ENCODE results near the gene APOE. TPM values are rescaled to one million over a fixed set of nuclear protein-coding genes. Genes with fewer than 3 reads are reported as not detected.

The APOE gene
- total RNA-seq, 2 donors from 2014 or later: 36.3 to 78.9 TPM

- no peak overlapping the region for H3K9ac ChIP-seq (ENCODE audit: low read depth in 2 of 2, low read length in 2 of 2)
Observed at GRCh38 chr19:44892932-44893331, 12.7 kb upstream of the APOE start.

GRCh38 chr19:44893332-44894051, 12.1 kb upstream of the APOE start:
- TF ChIP-seq CTCF (IDR thresholded peaks at IDR 0.05): no peak
- H3K4me1 ChIP-seq: peaks cover 11% of the 10 kb centered on the region
- no peak overlapping the region for H3K27ac ChIP-seq
- H3K9me3 ChIP-seq: no peaks in the 10 kb centered on the region
- H3K36me3 ChIP-seq: peaks cover 10% of the 10 kb centered on the region
- no peak overlapping the region for H3K4me3 ChIP-seq
- no peaks in the 10 kb centered on the region for H3K27me3 ChIP-seq
- H3K9ac ChIP-seq (ENCODE audit: low read depth in 2 of 2, low read length in 2 of 2): no peak overlapping the region
- no peak for DNase-seq
- intact Hi-C loops (cut with DNase I): no loop called here

More at GRCh38 chr19:44892932-44893331, 12.7 kb upstream of the APOE start:
- Histone ChIP-seq H3K36me3 (peaks cover 10% of the 10 kb centered on the region), H3K27ac (no peak overlapping the region), H3K27me3 (no peaks in the 10 kb centered on the region), H3K9me3 (no peaks in the 10 kb centered on the region), H3K4me3 (no peak overlapping the region), H3K4me1 (peaks cover 11% of the 10 kb centered on the region)
- no peak for DNase-seq
- intact Hi-C loops (cut with DNase I): no loop called here
- TF ChIP-seq CTCF (IDR thresholded peaks at IDR 0.05): no peak

- no peak for TF ChIP-seq CTCF (IDR thresholded peaks at IDR 0.05)
- intact Hi-C loops (cut with DNase I): no loop called here
- no peak for DNase-seq
- H3K9ac ChIP-seq (ENCODE audit: low read depth in 2 of 2, low read length in 2 of 2): no peak overlapping the region
- no peak overlapping the region for H3K4me3 ChIP-seq
- no peaks in the 10 kb centered on the region for H3K9me3 ChIP-seq
- no peaks in the 10 kb centered on the region for H3K27me3 ChIP-seq
- H3K36me3 ChIP-seq: peaks cover 10% of the 10 kb centered on the region
- peaks cover 11% of the 10 kb centered on the region for H3K4me1 ChIP-seq
- no peak overlapping the region for H3K27ac ChIP-seq
Observed at GRCh38 chr19:44894052-44894400, 11.6 kb upstream of the APOE start.

- TF ChIP-seq CTCF (IDR thresholded peaks at IDR 0.05): no peak
- H3K27me3 ChIP-seq: no peaks in the 10 kb centered on the region
- intact Hi-C loops (cut with DNase I): no loop called here
- peaks cover 7% of the 10 kb centered on the region for H3K4me1 ChIP-seq
- no peak overlapping the region for H3K4me3 ChIP-seq
- H3K36me3 ChIP-seq: peaks cover 10% of the 10 kb centered on the region
- no peak overlapping the region for H3K9ac ChIP-seq (ENCODE audit: low read depth in 2 of 2, low read length in 2 of 2)
- H3K27ac ChIP-seq: no peak overlapping the region
- H3K9me3 ChIP-seq: no peaks in the 10 kb centered on the region
- no peak for DNase-seq
Observed at GRCh38 chr19:44894946-44895345, 10.7 kb upstream of the APOE start.

- Histone ChIP-seq H3K4me1 (no peaks in the 10 kb centered on the region), H3K9me3 (no peaks in the 10 kb centered on the region), H3K27me3 (no peaks in the 10 kb centered on the region), H3K27ac (no peak overlapping the region), H3K9ac (ENCODE audit: low read depth in 2 of 2, low read length in 2 of 2) (no peak overlapping the region), H3K36me3 (peaks cover 10% of the 10 kb centered on the region), H3K4me3 (no peak overlapping the region)
- no peak for DNase-seq
- TF ChIP-seq CTCF (IDR thresholded peaks at IDR 0.05): no peak
- intact Hi-C loops (cut with DNase I): no loop called here
Observed at GRCh38 chr19:44897835-44898234, 7.8 kb upstream of the APOE start.

Data from colonic mucosa (tissue), 4 donors.